ENCODE results near the gene ZNF148. TPM values are rescaled to one million over a fixed set of nuclear protein-coding genes. Genes with fewer than 3 reads are reported as not detected.

Gene ZNF148
- total and polyA plus RNA-seq, 2 donors = 7.6 to 34.2 TPM

DNA sequence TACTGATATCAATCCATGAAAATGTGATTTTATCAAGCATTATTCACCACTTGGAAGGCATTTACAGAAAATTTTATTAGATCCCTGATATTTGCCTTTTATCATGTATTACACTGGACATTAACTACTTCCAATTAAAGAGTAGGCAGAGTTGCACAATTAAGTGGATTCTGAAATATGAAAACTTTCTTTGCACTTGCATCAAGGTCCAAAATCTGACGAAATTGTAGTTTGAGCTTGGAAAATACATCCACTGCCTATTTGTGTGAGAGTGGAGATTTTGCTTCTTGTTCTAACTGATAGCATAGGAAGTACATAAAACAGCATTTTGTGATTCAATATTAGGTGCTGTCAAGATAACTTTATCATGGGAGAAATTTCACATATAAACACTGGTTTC lies 113.0 kb downstream of the ZNF148 start:
- no peaks in the 10 kb centered on the region for H3K4me1 ChIP-seq (ENCODE audit: control insufficient read depth in 2 of 2, insufficient read depth in 2 of 2, low read length in 2 of 2)
- no peak overlapping the region for H3K27ac ChIP-seq (ENCODE audit: low read depth in 1 of 2, low read length in 1 of 2)
- H3K27me3 ChIP-seq (ENCODE audit: control insufficient read depth in 2 of 2, insufficient read depth in 1 of 2, low read length in 1 of 2) = no peaks in the 10 kb centered on the region
- peaks cover 0 to 3% of the 10 kb centered on the region in 2 donors for H3K9me3 ChIP-seq (ENCODE audit: control insufficient read depth in 2 of 2, insufficient read depth in 1 of 2, low read length in 1 of 2)
- peaks cover 0 to 10% of the 10 kb centered on the region in 2 donors for H3K36me3 ChIP-seq (ENCODE audit: control insufficient read depth in 2 of 2, insufficient read depth in 2 of 2, low read length in 1 of 2)
- H3K4me3 ChIP-seq (ENCODE audit: low read length in 2 of 2) = no peak overlapping the region
- WGBS = 97% methylated on average over 1 of the region's 1 CpG
- DNase-seq (ENCODE audit: low read depth in 6 of 9, low spot score in 9 of 9) = no peak

DNA sequence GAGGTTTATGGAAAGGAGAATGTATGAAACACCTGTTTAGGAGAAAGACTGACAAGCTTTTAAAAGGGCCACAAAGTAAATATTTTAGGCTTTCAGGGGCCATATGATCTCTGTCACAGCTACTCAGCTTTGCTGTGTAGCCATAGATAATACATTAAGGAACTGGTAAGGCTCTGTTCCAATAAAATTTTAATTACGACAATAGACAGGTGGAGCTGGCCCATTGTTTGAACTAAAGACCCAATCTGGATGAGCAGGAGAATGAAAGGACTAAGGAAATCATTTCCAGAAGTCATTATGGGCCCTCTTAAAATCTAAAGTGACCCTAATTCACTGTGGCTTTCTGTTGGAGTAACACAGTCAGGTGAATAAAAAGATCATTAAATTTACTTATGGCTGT lies 114.1 kb downstream of the ZNF148 start:
- WGBS = 100% methylated on average over 1 of the region's 1 CpG
- no peaks in the 10 kb centered on the region for H3K27me3 ChIP-seq (ENCODE audit: control insufficient read depth in 2 of 2, insufficient read depth in 1 of 2, low read length in 1 of 2)

DNA sequence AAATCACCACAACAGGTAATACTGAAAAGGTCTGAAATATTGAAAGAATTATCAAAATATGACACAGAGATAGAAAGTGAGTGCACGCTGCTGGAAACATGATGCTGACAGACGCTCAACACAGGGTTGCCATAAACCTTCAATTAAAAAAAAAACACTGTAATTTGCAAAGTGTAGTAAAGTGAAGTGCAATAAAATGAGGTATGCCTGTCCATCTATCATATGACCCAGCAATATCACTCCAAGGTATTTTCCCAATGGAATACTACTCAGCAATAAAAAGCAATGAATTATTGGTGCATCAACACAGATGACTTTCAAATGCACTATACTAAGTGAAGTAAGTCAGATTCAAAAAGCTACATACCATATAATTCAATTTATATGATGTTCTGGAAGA lies 115.0 kb downstream of the ZNF148 start:
- Histone ChIP-seq H3K27me3 (ENCODE audit: control insufficient read depth in 2 of 2, insufficient read depth in 1 of 2, low read length in 1 of 2) (no peaks in the 10 kb centered on the region), H3K27ac (ENCODE audit: low read depth in 1 of 2, low read length in 1 of 2) (no peak overlapping the region), H3K9me3 (ENCODE audit: control insufficient read depth in 2 of 2, insufficient read depth in 1 of 2, low read length in 1 of 2) (peaks cover 0 to 6% of the 10 kb centered on the region in 2 donors), H3K36me3 (ENCODE audit: control insufficient read depth in 2 of 2, insufficient read depth in 2 of 2, low read length in 1 of 2) (peaks cover 0 to 9% of the 10 kb centered on the region in 2 donors), H3K4me3 (ENCODE audit: low read length in 2 of 2) (no peak overlapping the region), H3K4me1 (ENCODE audit: control insufficient read depth in 2 of 2, insufficient read depth in 2 of 2, low read length in 2 of 2) (no peaks in the 10 kb centered on the region)
- DNase-seq (ENCODE audit: low read depth in 6 of 9, low spot score in 9 of 9) = no peak
- 98% methylated on average over 2 of the region's 2 CpGs for WGBS

More for the DNA sequence above, 114.1 kb downstream of the ZNF148 start:
- H3K9me3 ChIP-seq (ENCODE audit: control insufficient read depth in 2 of 2, insufficient read depth in 1 of 2, low read length in 1 of 2) = peaks cover 0 to 6% of the 10 kb centered on the region in 2 donors
- no peak for DNase-seq (ENCODE audit: low read depth in 6 of 9, low spot score in 9 of 9)
- H3K27ac ChIP-seq (ENCODE audit: low read depth in 1 of 2, low read length in 1 of 2) = no peak overlapping the region
- H3K36me3 ChIP-seq (ENCODE audit: control insufficient read depth in 2 of 2, insufficient read depth in 2 of 2, low read length in 1 of 2) = peaks cover 0 to 10% of the 10 kb centered on the region in 2 donors
- H3K4me1 ChIP-seq (ENCODE audit: control insufficient read depth in 2 of 2, insufficient read depth in 2 of 2, low read length in 2 of 2) = no peaks in the 10 kb centered on the region
- H3K4me3 ChIP-seq (ENCODE audit: low read length in 2 of 2) = no peak overlapping the region

DNA sequence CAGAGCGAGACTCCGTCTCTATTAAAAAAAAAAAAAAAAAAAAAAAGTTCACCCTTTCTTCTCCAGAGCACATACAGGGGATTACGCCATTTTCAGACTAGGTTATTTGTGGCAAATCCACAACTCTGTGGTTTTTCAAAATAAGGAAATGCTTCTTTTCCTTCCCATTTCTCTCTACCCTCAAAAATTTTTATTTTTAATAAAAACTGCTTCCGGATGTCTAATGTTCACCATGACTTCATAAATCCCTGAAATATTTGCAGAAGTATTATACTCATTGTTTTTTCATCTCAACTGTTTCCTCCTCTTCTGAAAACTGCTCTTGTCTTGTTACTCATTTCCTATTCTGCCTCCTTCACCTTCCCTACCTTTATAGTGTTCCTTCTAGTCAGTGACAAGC lies 117.6 kb downstream of the ZNF148 start:
- Histone ChIP-seq H3K9me3 (ENCODE audit: control insufficient read depth in 2 of 2, insufficient read depth in 1 of 2, low read length in 1 of 2) (peaks cover 0 to 6% of the 10 kb centered on the region in 2 donors), H3K4me1 (ENCODE audit: control insufficient read depth in 2 of 2, insufficient read depth in 2 of 2, low read length in 2 of 2) (no peaks in the 10 kb centered on the region), H3K4me3 (ENCODE audit: low read length in 2 of 2) (no peak overlapping the region), H3K36me3 (ENCODE audit: control insufficient read depth in 2 of 2, insufficient read depth in 2 of 2, low read length in 1 of 2) (no peaks in the 10 kb centered on the region), H3K27ac (ENCODE audit: low read depth in 1 of 2, low read length in 1 of 2) (no peak overlapping the region), H3K27me3 (ENCODE audit: control insufficient read depth in 2 of 2, insufficient read depth in 1 of 2, low read length in 1 of 2) (no peaks in the 10 kb centered on the region)
- no peak for DNase-seq (ENCODE audit: low read depth in 6 of 9, low spot score in 9 of 9)
- WGBS = 87% methylated on average over 4 of the region's 4 CpGs

DNA sequence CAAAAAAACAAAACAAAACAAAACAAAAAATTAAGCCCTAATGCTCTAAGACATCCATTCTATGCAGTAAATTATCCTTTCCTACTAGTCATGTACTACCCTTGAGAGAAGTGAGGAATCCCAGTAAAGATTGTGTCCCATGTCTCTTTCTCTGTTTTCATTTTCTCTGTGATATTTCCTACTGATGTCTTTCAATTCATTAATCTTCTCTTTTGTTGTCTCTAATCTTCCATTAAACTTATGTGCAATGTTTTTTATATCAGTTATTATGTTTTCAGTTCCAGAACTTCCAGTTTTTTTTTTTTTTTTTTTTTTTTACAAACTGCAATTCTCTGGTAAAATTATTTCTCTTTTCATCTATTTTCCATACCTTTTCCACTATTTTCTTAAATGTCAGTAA lies 118.5 kb downstream of the ZNF148 start:
- no peaks in the 10 kb centered on the region for H3K27me3 ChIP-seq (ENCODE audit: control insufficient read depth in 2 of 2, insufficient read depth in 1 of 2, low read length in 1 of 2)
- H3K27ac ChIP-seq (ENCODE audit: low read depth in 1 of 2, low read length in 1 of 2) = no peak overlapping the region
- no peak for DNase-seq (ENCODE audit: low read depth in 6 of 9, low spot score in 9 of 9)
- no peak overlapping the region for H3K4me3 ChIP-seq (ENCODE audit: low read length in 2 of 2)
- H3K4me1 ChIP-seq (ENCODE audit: control insufficient read depth in 2 of 2, insufficient read depth in 2 of 2, low read length in 2 of 2) = no peaks in the 10 kb centered on the region
- H3K9me3 ChIP-seq (ENCODE audit: control insufficient read depth in 2 of 2, insufficient read depth in 1 of 2, low read length in 1 of 2) = peaks cover 0 to 6% of the 10 kb centered on the region in 2 donors
- no peaks in the 10 kb centered on the region for H3K36me3 ChIP-seq (ENCODE audit: control insufficient read depth in 2 of 2, insufficient read depth in 2 of 2, low read length in 1 of 2)

DNA sequence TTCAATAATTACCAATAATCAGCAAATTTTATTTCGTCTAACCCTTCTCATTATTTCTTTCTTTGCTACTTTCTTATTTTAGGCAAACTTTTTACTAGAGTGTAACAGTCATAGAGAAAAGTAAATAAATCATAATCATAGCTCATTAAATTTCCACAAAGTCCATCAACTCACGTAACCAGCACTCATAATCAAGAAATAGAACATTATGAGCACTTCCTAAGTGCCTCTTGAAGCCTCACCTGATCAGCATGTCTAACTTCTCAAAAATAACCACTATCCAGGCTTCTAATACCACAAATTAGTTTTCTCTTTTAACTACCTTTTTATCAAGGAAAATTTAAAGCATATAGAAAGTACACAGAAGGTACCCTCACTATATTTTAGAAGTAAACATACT lies 124.2 kb downstream of the ZNF148 start:
- DNase-seq (ENCODE audit: low read depth in 6 of 9, low spot score in 9 of 9) = no peak
- Histone ChIP-seq H3K27me3 (ENCODE audit: control insufficient read depth in 2 of 2, insufficient read depth in 1 of 2, low read length in 1 of 2) (no peaks in the 10 kb centered on the region), H3K9me3 (ENCODE audit: control insufficient read depth in 2 of 2, insufficient read depth in 1 of 2, low read length in 1 of 2) (no peaks in the 10 kb centered on the region), H3K4me1 (ENCODE audit: control insufficient read depth in 2 of 2, insufficient read depth in 2 of 2, low read length in 2 of 2) (no peaks in the 10 kb centered on the region), H3K36me3 (ENCODE audit: control insufficient read depth in 2 of 2, insufficient read depth in 2 of 2, low read length in 1 of 2) (no peaks in the 10 kb centered on the region), H3K4me3 (ENCODE audit: low read length in 2 of 2) (no peak overlapping the region), H3K27ac (ENCODE audit: low read depth in 1 of 2, low read length in 1 of 2) (no peak overlapping the region)
- WGBS = 99% methylated on average over 2 of the region's 2 CpGs

DNA sequence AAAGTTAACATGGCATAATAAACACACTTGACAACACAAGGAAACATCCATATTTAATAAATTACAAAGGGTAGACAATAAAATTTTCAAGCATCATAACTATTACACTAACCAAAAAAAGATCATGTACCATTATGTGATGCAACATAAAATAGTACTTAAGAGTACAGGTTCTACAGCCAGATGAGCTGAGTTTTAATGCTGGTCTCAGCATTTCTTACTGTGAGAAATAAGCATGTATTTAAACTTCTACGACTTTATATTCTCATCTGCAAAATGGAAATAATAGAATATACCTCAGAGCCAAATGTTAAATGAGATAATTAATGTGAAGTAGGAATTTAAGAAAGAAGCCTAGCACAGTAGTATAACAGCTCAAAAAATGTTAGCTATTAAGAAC lies 128.9 kb downstream of the ZNF148 start:
- Histone ChIP-seq H3K4me1 (ENCODE audit: control insufficient read depth in 2 of 2, insufficient read depth in 2 of 2, low read length in 2 of 2) (no peaks in the 10 kb centered on the region), H3K27me3 (ENCODE audit: control insufficient read depth in 2 of 2, insufficient read depth in 1 of 2, low read length in 1 of 2) (no peaks in the 10 kb centered on the region), H3K4me3 (ENCODE audit: low read length in 2 of 2) (no peak overlapping the region), H3K36me3 (ENCODE audit: control insufficient read depth in 2 of 2, insufficient read depth in 2 of 2, low read length in 1 of 2) (peaks cover 0 to 3% of the 10 kb centered on the region in 2 donors), H3K9me3 (ENCODE audit: control insufficient read depth in 2 of 2, insufficient read depth in 1 of 2, low read length in 1 of 2) (no peaks in the 10 kb centered on the region), H3K27ac (ENCODE audit: low read depth in 1 of 2, low read length in 1 of 2) (no peak overlapping the region)
- no peak for DNase-seq (ENCODE audit: low read depth in 6 of 9, low spot score in 9 of 9)
- 100% methylated on average over 1 of the region's 1 CpG for WGBS

DNA sequence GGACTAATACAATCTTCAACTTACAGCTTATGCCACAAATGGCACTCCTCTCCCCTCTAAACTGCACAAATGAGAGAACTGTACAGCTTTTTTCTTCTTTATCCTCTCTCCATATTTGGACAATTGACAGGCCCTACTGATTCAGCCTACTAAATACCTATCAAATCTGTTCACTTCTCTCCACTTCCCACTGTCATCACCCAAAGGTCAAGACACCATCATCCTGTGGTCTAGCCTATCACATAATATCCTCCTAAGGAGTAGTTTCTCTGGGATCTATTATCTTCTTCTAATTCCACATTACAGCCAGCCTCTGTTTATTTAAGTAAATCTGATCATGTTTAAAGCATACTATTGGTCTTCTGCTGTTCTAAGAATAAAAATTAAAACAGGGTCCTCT lies 129.6 kb downstream of the ZNF148 start:
- no peak overlapping the region for H3K4me3 ChIP-seq (ENCODE audit: low read length in 2 of 2)

DNA sequence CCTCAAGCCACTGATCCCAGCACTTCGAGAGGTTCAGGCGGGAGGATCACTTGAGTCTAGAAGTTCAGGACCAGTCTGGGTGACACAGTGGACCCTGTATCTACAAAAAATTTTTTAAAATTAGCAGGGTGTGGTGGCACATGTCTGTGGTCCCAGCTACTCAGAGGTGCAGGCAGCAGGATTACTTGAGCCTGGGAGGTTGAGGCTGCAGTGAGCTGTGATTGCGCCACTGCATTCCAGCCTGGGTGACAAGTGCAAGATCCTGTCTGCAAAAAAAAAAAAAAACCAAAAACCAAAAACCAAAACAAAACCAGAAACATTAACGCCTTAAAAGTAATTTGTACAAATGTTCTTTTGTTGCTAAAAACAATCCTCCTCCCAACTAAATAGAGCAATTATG lies 134.6 kb downstream of the ZNF148 start:
- WGBS = 70% methylated on average over 4 of the region's 4 CpGs
- H3K27ac ChIP-seq (ENCODE audit: low read depth in 1 of 2, low read length in 1 of 2) = no peak overlapping the region
- H3K4me1 ChIP-seq (ENCODE audit: control insufficient read depth in 2 of 2, insufficient read depth in 2 of 2, low read length in 2 of 2) = peaks cover 0 to 2% of the 10 kb centered on the region in 2 donors
- no peaks in the 10 kb centered on the region for H3K9me3 ChIP-seq (ENCODE audit: control insufficient read depth in 2 of 2, insufficient read depth in 1 of 2, low read length in 1 of 2)
- DNase-seq (ENCODE audit: low read depth in 6 of 9, low spot score in 9 of 9) = no peak
- H3K27me3 ChIP-seq (ENCODE audit: control insufficient read depth in 2 of 2, insufficient read depth in 1 of 2, low read length in 1 of 2) = no peaks in the 10 kb centered on the region
- H3K4me3 ChIP-seq (ENCODE audit: low read length in 2 of 2) = no peak overlapping the region
- H3K36me3 ChIP-seq (ENCODE audit: control insufficient read depth in 2 of 2, insufficient read depth in 2 of 2, low read length in 1 of 2) = peaks cover 0 to 3% of the 10 kb centered on the region in 2 donors

More for the DNA sequence above, 129.6 kb downstream of the ZNF148 start:
- H3K9me3 ChIP-seq (ENCODE audit: control insufficient read depth in 2 of 2, insufficient read depth in 1 of 2, low read length in 1 of 2) = no peaks in the 10 kb centered on the region
- peaks cover 0 to 3% of the 10 kb centered on the region in 2 donors for H3K36me3 ChIP-seq (ENCODE audit: control insufficient read depth in 2 of 2, insufficient read depth in 2 of 2, low read length in 1 of 2)
- no peaks in the 10 kb centered on the region for H3K27me3 ChIP-seq (ENCODE audit: control insufficient read depth in 2 of 2, insufficient read depth in 1 of 2, low read length in 1 of 2)
- H3K4me1 ChIP-seq (ENCODE audit: control insufficient read depth in 2 of 2, insufficient read depth in 2 of 2, low read length in 2 of 2) = no peaks in the 10 kb centered on the region
- H3K27ac ChIP-seq (ENCODE audit: low read depth in 1 of 2, low read length in 1 of 2) = no peak overlapping the region
- DNase-seq (ENCODE audit: low read depth in 6 of 9, low spot score in 9 of 9) = no peak

DNA sequence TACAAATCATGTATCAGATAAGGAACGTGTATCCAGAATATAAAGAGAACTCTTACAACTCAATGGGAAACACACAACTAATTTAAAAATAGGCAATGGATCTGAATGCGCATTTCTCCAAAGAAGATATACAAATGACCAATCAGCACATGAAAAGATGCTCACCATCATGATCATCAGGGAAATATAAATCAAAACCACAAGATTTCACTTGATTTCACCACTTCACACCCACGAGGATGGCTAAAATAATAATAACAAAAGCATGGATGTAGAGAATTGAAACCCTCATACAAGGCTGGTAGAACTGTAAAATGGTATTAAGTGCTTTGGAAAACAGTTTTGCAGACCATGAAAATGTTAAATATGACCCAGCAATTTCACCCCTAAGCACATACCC lies 135.9 kb downstream of the ZNF148 start:
- Histone ChIP-seq H3K27me3 (ENCODE audit: control insufficient read depth in 2 of 2, insufficient read depth in 1 of 2, low read length in 1 of 2) (no peaks in the 10 kb centered on the region), H3K36me3 (ENCODE audit: control insufficient read depth in 2 of 2, insufficient read depth in 2 of 2, low read length in 1 of 2) (peaks cover 0 to 2% of the 10 kb centered on the region in 2 donors), H3K9me3 (ENCODE audit: control insufficient read depth in 2 of 2, insufficient read depth in 1 of 2, low read length in 1 of 2) (no peaks in the 10 kb centered on the region), H3K4me1 (ENCODE audit: control insufficient read depth in 2 of 2, insufficient read depth in 2 of 2, low read length in 2 of 2) (peaks cover 0 to 2% of the 10 kb centered on the region in 2 donors), H3K27ac (ENCODE audit: low read depth in 1 of 2, low read length in 1 of 2) (no peak overlapping the region), H3K4me3 (ENCODE audit: low read length in 2 of 2) (no peak overlapping the region)
- no peak for DNase-seq (ENCODE audit: low read depth in 6 of 9, low spot score in 9 of 9)
- WGBS = 97% methylated on average over 3 of the region's 3 CpGs
